Type B pancreatic cell (in vitro differentiated cells): Measurements from ENCODE around the gene IVL. TPM values are rescaled to one million over a fixed set of nuclear protein-coding genes. Genes with fewer than 3 reads are reported as not detected.
A peak's percentile ranks its signal among the peaks of the same experiment; 100 is the strongest.

Source experiments
- DNase-seq: peaks from one replicate; pipeline ENCODE4 v3.0.0; 2021; ENCODE audit warnings: mixed read lengths; ENCODE audit not compliant: unreplicated experiment; ENCODE audit errors: extremely low spot score
- H3K27ac Mint-ChIP-seq: 2 replicates; pipeline ENCODE4 v1.8.0; 2021; ENCODE audit warnings: mild to moderate bottlenecking, mixed read lengths
- H3K27me3 Mint-ChIP-seq: 2 replicates; pipeline ENCODE4 v1.8.0; 2021; ENCODE audit warnings: mixed read lengths
- H3K36me3 Mint-ChIP-seq: 2 replicates; pipeline ENCODE4 v1.8.0; 2021; ENCODE audit warnings: mixed read lengths
- H3K4me1 Mint-ChIP-seq: one replicate; pipeline ENCODE4 v1.8.0; 2021; ENCODE audit warnings: mixed read lengths; ENCODE audit not compliant: unreplicated experiment
- H3K4me3 Mint-ChIP-seq: 2 replicates; pipeline ENCODE4 v1.8.0; 2021; ENCODE audit warnings: mild to moderate bottlenecking, mixed read lengths
- H3K9me3 Mint-ChIP-seq: 2 replicates; pipeline ENCODE4 v1.8.0; 2021; ENCODE audit warnings: mixed read lengths
- total RNA-seq: library from RNA; stranded (reverse); gene quantifications from 2 replicates; pipeline ENCODE4 v1.2.1, GENCODE V29; 2021; ENCODE audit warnings: low replicate concordance
- TF ChIP-seq, protein P1 (sequence below): fragments of 200-600 bp; sonication (generic); conservative IDR thresholded peaks from 2 replicates; pipeline ENCODE4 v1.5.0; 2021; ENCODE audit warnings: antibody characterized with exemption, mild to moderate bottlenecking

Gene IVL
- total RNA-seq, 1 donor from 2014 or later = 10.9 TPM

GRCh38 chr1:152941037-152941711, 32.8 kb downstream of the IVL start:
- H3K27ac Mint-ChIP-seq = no peak overlapping the region
- no peak overlapping the region for H3K4me3 Mint-ChIP-seq
- TF ChIP-seq, protein P1, sequence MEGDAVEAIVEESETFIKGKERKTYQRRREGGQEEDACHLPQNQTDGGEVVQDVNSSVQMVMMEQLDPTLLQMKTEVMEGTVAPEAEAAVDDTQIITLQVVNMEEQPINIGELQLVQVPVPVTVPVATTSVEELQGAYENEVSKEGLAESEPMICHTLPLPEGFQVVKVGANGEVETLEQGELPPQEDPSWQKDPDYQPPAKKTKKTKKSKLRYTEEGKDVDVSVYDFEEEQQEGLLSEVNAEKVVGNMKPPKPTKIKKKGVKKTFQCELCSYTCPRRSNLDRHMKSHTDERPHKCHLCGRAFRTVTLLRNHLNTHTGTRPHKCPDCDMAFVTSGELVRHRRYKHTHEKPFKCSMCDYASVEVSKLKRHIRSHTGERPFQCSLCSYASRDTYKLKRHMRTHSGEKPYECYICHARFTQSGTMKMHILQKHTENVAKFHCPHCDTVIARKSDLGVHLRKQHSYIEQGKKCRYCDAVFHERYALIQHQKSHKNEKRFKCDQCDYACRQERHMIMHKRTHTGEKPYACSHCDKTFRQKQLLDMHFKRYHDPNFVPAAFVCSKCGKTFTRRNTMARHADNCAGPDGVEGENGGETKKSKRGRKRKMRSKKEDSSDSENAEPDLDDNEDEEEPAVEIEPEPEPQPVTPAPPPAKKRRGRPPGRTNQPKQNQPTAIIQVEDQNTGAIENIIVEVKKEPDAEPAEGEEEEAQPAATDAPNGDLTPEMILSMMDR = no peak
- H3K36me3 Mint-ChIP-seq = no peaks in the 10 kb centered on the region
- no peaks in the 10 kb centered on the region for H3K27me3 Mint-ChIP-seq
- DNase-seq = no peak
- H3K4me1 Mint-ChIP-seq = no peaks in the 10 kb centered on the region
- H3K9me3 Mint-ChIP-seq = no peaks in the 10 kb centered on the region

GRCh38 chr1:152942161-152942560, 33.8 kb downstream of the IVL start:
- Mint-ChIP-seq H3K27ac (no peak overlapping the region), H3K36me3 (no peaks in the 10 kb centered on the region), H3K27me3 (no peaks in the 10 kb centered on the region), H3K4me1 (no peaks in the 10 kb centered on the region), H3K4me3 (no peak overlapping the region), H3K9me3 (no peaks in the 10 kb centered on the region)
- TF ChIP-seq, protein P1 = no peak
- DNase-seq = peak; percentile 16

DNA sequence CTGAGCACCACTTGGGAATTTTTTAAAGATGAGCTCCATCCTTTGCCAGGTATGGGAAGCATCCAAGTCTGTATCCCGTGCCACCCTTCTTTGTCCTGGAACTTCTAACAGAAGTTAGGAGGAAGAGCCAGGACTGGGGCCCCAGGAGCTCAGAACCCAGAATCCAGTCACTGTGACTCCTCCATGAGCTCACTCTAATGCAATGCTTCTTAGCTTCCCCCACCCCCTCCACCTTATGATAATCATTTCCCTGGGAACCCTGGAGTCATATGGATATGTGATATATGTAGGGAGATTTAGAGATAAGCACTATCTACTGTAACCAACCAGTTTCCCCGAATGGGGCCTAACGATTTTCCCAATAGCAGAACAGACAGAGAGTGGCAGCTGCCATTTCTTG, 37.9 kb downstream of the IVL start:
- Mint-ChIP-seq H3K4me1 (no peaks in the 10 kb centered on the region), H3K9me3 (no peaks in the 10 kb centered on the region), H3K27ac (no peak overlapping the region), H3K36me3 (no peaks in the 10 kb centered on the region), H3K27me3 (peaks cover 2% of the 10 kb centered on the region), H3K4me3 (no peak overlapping the region)
- TF ChIP-seq, protein P1 = no peak
- peak; percentile 6 for DNase-seq

DNA sequence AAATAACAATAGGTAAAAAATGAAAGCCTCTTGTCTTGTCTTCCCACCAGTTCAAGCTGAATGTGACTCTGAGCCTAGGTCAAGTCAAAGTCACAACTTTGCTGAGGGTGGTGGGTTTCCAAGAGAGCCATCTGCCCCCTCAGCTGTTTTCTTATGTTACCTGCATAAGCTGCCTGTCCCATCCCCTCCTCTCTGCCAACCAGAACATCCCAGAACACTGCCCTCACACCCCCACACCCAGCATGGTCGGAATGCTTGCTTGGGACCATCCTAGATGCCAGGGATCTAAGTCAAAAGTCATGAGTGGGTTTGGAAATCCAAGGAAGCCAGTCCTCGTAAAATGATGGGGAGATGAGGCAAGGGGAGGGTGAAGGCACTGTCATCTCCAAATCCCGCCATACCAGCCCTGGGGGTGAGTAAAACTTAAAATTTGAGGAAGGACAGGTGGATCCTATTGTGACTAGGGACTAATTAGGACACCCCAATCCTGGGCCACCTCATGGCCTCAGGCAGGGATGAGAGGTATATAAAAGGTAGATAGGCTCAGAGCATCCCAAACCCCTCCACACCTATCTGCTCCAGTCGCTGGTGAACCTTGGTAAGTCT, 38.4 kb downstream of the IVL start, which contains the start of gene SPRR5:
Gene SPRR5 (plus strand): TSS at position 556 of the 606 bp plus-strand sequence. CDS start 1,349 bp downstream, outside the sequence.
- TF ChIP-seq, protein P1 = no peak
- peaks cover 2% of the 10 kb centered on the region for H3K27me3 Mint-ChIP-seq
- DNase-seq = peak; percentile 27
- H3K4me1 Mint-ChIP-seq = no peaks in the 10 kb centered on the region
- H3K4me3 Mint-ChIP-seq = no peak within 1 kb of the TSS
- H3K36me3 Mint-ChIP-seq = no peaks in the 10 kb centered on the region
- H3K9me3 Mint-ChIP-seq = no peaks in the 10 kb centered on the region
- H3K27ac Mint-ChIP-seq = no peak within 1 kb of the TSS

GRCh38 chr1:152951711-152952110, 43.4 kb downstream of the IVL start:
- H3K4me1 Mint-ChIP-seq = no peaks in the 10 kb centered on the region
- TF ChIP-seq, protein P1 = no peak
- H3K27ac Mint-ChIP-seq = no peak overlapping the region
- H3K9me3 Mint-ChIP-seq = no peaks in the 10 kb centered on the region
- DNase-seq = peak; percentile 22
- H3K27me3 Mint-ChIP-seq = peaks cover 2% of the 10 kb centered on the region
- H3K4me3 Mint-ChIP-seq = no peak overlapping the region
- H3K36me3 Mint-ChIP-seq = no peaks in the 10 kb centered on the region
